H9 (cell line): ENCODE data around the gene USH2A. TPM values are rescaled to one million over a fixed set of nuclear protein-coding genes. Genes with fewer than 3 reads are reported as not detected.

Experiments
- DNase-seq: peaks from one replicate; pipeline ENCODE4 v3.0.0-alpha.2; 2017
- H2AFZ ChIP-seq: one replicate; pipeline ENCODE4 v1.6.1; 2013; ENCODE audit warnings: mild to moderate bottlenecking, low read length, control low read depth, moderate library complexity
- H2AK5ac ChIP-seq: 2 replicates; pipeline ENCODE4 v1.6.1; 2013; ENCODE audit warnings: low read length, control low read depth, mixed read lengths; ENCODE audit not compliant: insufficient read length
- H2BK120ac ChIP-seq: one replicate; pipeline ENCODE4 v1.6.1; 2013; ENCODE audit warnings: low read depth, mild to moderate bottlenecking, low read length, control low read depth, inconsistent platforms; ENCODE audit not compliant: poor library complexity, severe bottlenecking
- H2BK12ac ChIP-seq: 2 replicates; pipeline ENCODE4 v1.6.1; 2013; ENCODE audit warnings: low read length, control low read depth, mixed read lengths, low read depth; ENCODE audit not compliant: insufficient read length
- H2BK15ac ChIP-seq: 2 replicates; pipeline ENCODE4 v1.6.1; 2013; ENCODE audit warnings: low read depth, low read length, control low read depth
- H2BK20ac ChIP-seq: one replicate; pipeline ENCODE4 v1.6.1; 2013; ENCODE audit warnings: low read depth, mild to moderate bottlenecking, low read length, control low read depth, inconsistent platforms; ENCODE audit not compliant: poor library complexity, severe bottlenecking
- H2BK5ac ChIP-seq: 2 replicates; pipeline ENCODE4 v1.6.1; 2013; ENCODE audit warnings: low read length, control low read depth, mixed read lengths; ENCODE audit not compliant: insufficient read length
- H3K14ac ChIP-seq: 2 replicates; pipeline ENCODE4 v1.6.1; 2013; ENCODE audit warnings: low read length, control low read depth; ENCODE audit not compliant: insufficient read depth
- H3K18ac ChIP-seq: 2 replicates; pipeline ENCODE4 v1.6.1; 2013; ENCODE audit warnings: low read depth, mild to moderate bottlenecking, mixed read lengths, low read length, control low read depth; ENCODE audit not compliant: insufficient read length
- H3K23ac ChIP-seq: 2 replicates; pipeline ENCODE4 v1.6.1; 2013; ENCODE audit warnings: low read length, control low read depth, mixed read lengths, low read depth; ENCODE audit not compliant: insufficient read length
- H3K23me2 ChIP-seq: 2 replicates; pipeline ENCODE4 v1.6.1; 2013; ENCODE audit warnings: low read depth, mild to moderate bottlenecking, mixed read lengths, low read length, control low read depth; ENCODE audit not compliant: insufficient read length, poor library complexity, severe bottlenecking
- H3K27ac ChIP-seq: 2 replicates; pipeline ENCODE4 v1.5.1; 2013; ENCODE audit warnings: low read length, control low read depth, mixed read lengths, low read depth; ENCODE audit not compliant: insufficient read length
- H3K27me3 ChIP-seq: 2 replicates; pipeline ENCODE4 v1.6.1; 2013; ENCODE audit warnings: low read length, control low read depth, inconsistent platforms; ENCODE audit not compliant: insufficient read depth
- H3K4ac ChIP-seq: 2 replicates; pipeline ENCODE4 v1.6.1; 2013; ENCODE audit warnings: low read depth, mild to moderate bottlenecking, control low read depth, inconsistent platforms, low read length, moderate library complexity
- H3K4me1 ChIP-seq: 2 replicates; pipeline ENCODE4 v1.6.1; 2013; ENCODE audit warnings: low read length, control low read depth, inconsistent platforms; ENCODE audit not compliant: insufficient read depth
- H3K4me2 ChIP-seq: 2 replicates; pipeline ENCODE4 v1.6.1; 2013; ENCODE audit warnings: low read length, control low read depth, mixed read lengths; ENCODE audit not compliant: insufficient read length, insufficient read depth
- H3K56ac ChIP-seq: 2 replicates; pipeline ENCODE4 v1.6.1; 2013; ENCODE audit warnings: low read depth, mild to moderate bottlenecking, mixed read lengths, low read length, control low read depth; ENCODE audit not compliant: insufficient read length
- H3K79me1 ChIP-seq: 2 replicates; pipeline ENCODE4 v1.6.1; 2013; ENCODE audit warnings: low read depth, mild to moderate bottlenecking, moderate library complexity, low read length, control low read depth, inconsistent platforms; ENCODE audit not compliant: insufficient read depth, poor library complexity, severe bottlenecking
- H3K79me2 ChIP-seq: 2 replicates; pipeline ENCODE4 v1.6.1; 2013; ENCODE audit warnings: low read length, control low read depth, inconsistent platforms; ENCODE audit not compliant: insufficient read depth
- H3K9ac ChIP-seq: 2 replicates; pipeline ENCODE4 v1.6.1; 2013; ENCODE audit warnings: low read length, control low read depth, mixed read lengths; ENCODE audit not compliant: insufficient read length; ENCODE audit errors: extremely low read depth
- H3K9me3 ChIP-seq: one replicate; pipeline ENCODE4 v1.6.1; 2013; ENCODE audit warnings: low read depth, low read length, inconsistent platforms; ENCODE audit not compliant: control insufficient read depth
- H3T11ph ChIP-seq: one replicate; pipeline ENCODE4 v1.6.1; 2013; ENCODE audit warnings: mild to moderate bottlenecking, low read length, control low read depth, inconsistent platforms
- H4K20me1 ChIP-seq: one replicate; pipeline ENCODE4 v1.6.1; 2013; ENCODE audit not compliant: control insufficient read depth, insufficient read length, insufficient read depth
- H4K5ac ChIP-seq: 2 replicates; pipeline ENCODE4 v1.6.1; 2013; ENCODE audit warnings: low read depth, mild to moderate bottlenecking, mixed read lengths, low read length, control low read depth; ENCODE audit not compliant: insufficient read length
- H4K8ac ChIP-seq: replicated peaks from 2 replicates; pipeline ENCODE4 v1.6.1; 2013; ENCODE audit warnings: low read length, control low read depth, mixed read lengths, low read depth; ENCODE audit not compliant: insufficient read length
- H4K91ac ChIP-seq: 2 replicates; pipeline ENCODE4 v1.6.1; 2013; ENCODE audit warnings: low read depth, mild to moderate bottlenecking, moderate library complexity, mixed read lengths, low read length, control low read depth; ENCODE audit not compliant: insufficient read length
- H3K27ac Mint-ChIP-seq, 3 experiments: 2 replicates in 2 of 3; 3 replicates in 1 of 3; pipeline ENCODE4 v1.8.0; 2020 to 2021; ENCODE audit warnings: mixed read lengths in 3 of 3, mild to moderate bottlenecking in 1 of 3, moderate library complexity in 1 of 3
- H3K27me3 Mint-ChIP-seq: 2 replicates; pipeline ENCODE4 v1.8.0; 2021; ENCODE audit warnings: low read depth, mild to moderate bottlenecking, moderate library complexity, mixed read lengths
- H3K36me3 Mint-ChIP-seq, 3 experiments: 2 replicates in 2 of 3; 3 replicates in 1 of 3; pipeline ENCODE4 v1.8.0; 2020 to 2021; ENCODE audit warnings: low read depth in 3 of 3, mixed read lengths in 3 of 3; ENCODE audit not compliant: insufficient read depth in 1 of 3
- H3K4me1 Mint-ChIP-seq, 2 experiments: 2 replicates each; pipeline ENCODE4 v1.8.0; 2020; ENCODE audit warnings: mixed read lengths in 2 of 2
- H3K4me3 Mint-ChIP-seq, 2 experiments: 2 replicates in 1 of 2; 3 replicates in 1 of 2; pipeline ENCODE4 v1.8.0; 2020 to 2021; ENCODE audit warnings: mild to moderate bottlenecking in 2 of 2, mixed read lengths in 2 of 2, moderate library complexity in 1 of 2
- H3K9me3 Mint-ChIP-seq, 2 experiments: 2 replicates in 1 of 2; 3 replicates in 1 of 2; pipeline ENCODE4 v1.8.0; 2020; ENCODE audit warnings: mild to moderate bottlenecking in 2 of 2, mixed read lengths in 2 of 2, moderate library complexity in 1 of 2
- WGBS: extraction: QIAGEN DNeasy Blood & Tissue Kit; methylation state at CpG from one replicate; pipeline ENCODE4 v1.1.7; 2013; ENCODE audit warnings: missing lambda C conversion rate, low lambda C conversion rate, mixed read lengths; ENCODE audit not compliant: insufficient read length; ENCODE audit errors: extremely low coverage; 5-methylcytosine and 5-hydroxymethylcytosine counted together
- total RNA-seq: library from RNA; stranded (reverse); gene quantifications from 2 replicates; pipeline ENCODE4 v1.2.1, GENCODE V29; 2021
- TF ChIP-seq, protein P1 (sequence below): fragments of 200-600 bp; sonication (generic); conservative IDR thresholded peaks from 3 replicates; pipeline ENCODE4 v1.8.0; 2021; ENCODE audit warnings: antibody characterized with exemption, mild to moderate bottlenecking

USH2A gene
- total RNA-seq, 1 experiment from 2014 or later: 0.11 TPM

DNA sequence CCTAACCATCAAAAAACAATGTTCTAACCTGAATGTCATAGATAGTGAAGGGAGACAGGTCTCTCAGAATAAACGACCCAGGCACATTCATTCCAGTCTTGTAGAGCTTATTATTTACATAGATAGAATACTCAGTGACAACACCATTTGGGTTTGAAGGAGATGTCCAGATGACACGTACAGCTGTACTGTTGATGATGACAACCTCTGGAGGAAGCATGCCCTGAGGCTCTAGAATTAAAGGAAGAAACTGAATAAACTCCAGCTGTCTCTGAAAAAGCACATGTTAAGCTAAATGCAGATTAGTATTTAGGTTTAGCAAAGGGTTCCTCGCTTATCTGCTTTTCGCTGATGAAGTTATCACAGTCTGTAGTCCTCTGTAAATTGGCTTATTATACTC is 579.0 kb downstream of the USH2A start:
- WGBS: no CpG with 5 or more reads among the region's 4 CpGs
- no peak overlapping the region for H2BK20ac ChIP-seq
- Mint-ChIP-seq H3K27ac (no peak overlapping the region), H3K9me3 (peaks cover 2% of the 10 kb centered on the region in 2 experiments; a peak in 3 of 5 replicates), H3K4me1 (no peaks in the 10 kb centered on the region), H3K4me3 (no peak overlapping the region), H3K36me3 (no peaks in the 10 kb centered on the region), H3K27me3 (no peaks in the 10 kb centered on the region)
- no peaks in the 10 kb centered on the region for H3K23me2 ChIP-seq
- no peak overlapping the region for H3K23ac ChIP-seq
- no peak overlapping the region for H4K91ac ChIP-seq
- H3K27ac ChIP-seq: no peak overlapping the region
- DNase-seq: no peak
- no peak overlapping the region for H3K4me2 ChIP-seq
- no peak overlapping the region for H2BK15ac ChIP-seq
- H3K79me1 ChIP-seq: no peaks in the 10 kb centered on the region
- H3K18ac ChIP-seq: no peak overlapping the region
- no peaks in the 10 kb centered on the region for H3K9me3 ChIP-seq
- H2BK12ac ChIP-seq: no peak overlapping the region
- H3K27me3 ChIP-seq: no peaks in the 10 kb centered on the region
- H3K4me1 ChIP-seq: no peaks in the 10 kb centered on the region
- H4K8ac ChIP-seq: no peak overlapping the region
- no peak overlapping the region for H3K4ac ChIP-seq
- no peak overlapping the region for H4K5ac ChIP-seq
- no peak overlapping the region for H3K56ac ChIP-seq
- no peaks in the 10 kb centered on the region for H3K79me2 ChIP-seq
- no peak overlapping the region for H3K14ac ChIP-seq
- H2AK5ac ChIP-seq: no peak overlapping the region
- no peaks in the 10 kb centered on the region for H4K20me1 ChIP-seq
- H2AFZ ChIP-seq: no peak overlapping the region
- no peak overlapping the region for H3T11ph ChIP-seq
- no peak overlapping the region for H2BK5ac ChIP-seq
- H2BK120ac ChIP-seq: no peak overlapping the region
- H3K9ac ChIP-seq: no peak overlapping the region
- TF ChIP-seq, protein P1, sequence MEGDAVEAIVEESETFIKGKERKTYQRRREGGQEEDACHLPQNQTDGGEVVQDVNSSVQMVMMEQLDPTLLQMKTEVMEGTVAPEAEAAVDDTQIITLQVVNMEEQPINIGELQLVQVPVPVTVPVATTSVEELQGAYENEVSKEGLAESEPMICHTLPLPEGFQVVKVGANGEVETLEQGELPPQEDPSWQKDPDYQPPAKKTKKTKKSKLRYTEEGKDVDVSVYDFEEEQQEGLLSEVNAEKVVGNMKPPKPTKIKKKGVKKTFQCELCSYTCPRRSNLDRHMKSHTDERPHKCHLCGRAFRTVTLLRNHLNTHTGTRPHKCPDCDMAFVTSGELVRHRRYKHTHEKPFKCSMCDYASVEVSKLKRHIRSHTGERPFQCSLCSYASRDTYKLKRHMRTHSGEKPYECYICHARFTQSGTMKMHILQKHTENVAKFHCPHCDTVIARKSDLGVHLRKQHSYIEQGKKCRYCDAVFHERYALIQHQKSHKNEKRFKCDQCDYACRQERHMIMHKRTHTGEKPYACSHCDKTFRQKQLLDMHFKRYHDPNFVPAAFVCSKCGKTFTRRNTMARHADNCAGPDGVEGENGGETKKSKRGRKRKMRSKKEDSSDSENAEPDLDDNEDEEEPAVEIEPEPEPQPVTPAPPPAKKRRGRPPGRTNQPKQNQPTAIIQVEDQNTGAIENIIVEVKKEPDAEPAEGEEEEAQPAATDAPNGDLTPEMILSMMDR: no peak
